Thoracic aorta (tissue), 2 donors: ENCODE measurements around the gene SYNE2. TPM values are rescaled to one million over a fixed set of nuclear protein-coding genes. Genes with fewer than 3 reads are reported as not detected.

Experiments
- ATAC-seq: fragments of 150-250 bp; one replicate; pipeline ENCODE4 v1.8.0; 2017; ENCODE audit warnings: low read depth; ENCODE audit not compliant: insufficient number of reproducible peaks, low FRiP score
- DNase-seq: peaks from one replicate; pipeline ENCODE4 v3.0.0-alpha.2; 2020; ENCODE audit warnings: low spot score
- H3K27ac ChIP-seq, 2 donors: fragments of 200-600 bp; sonication (generic); 1 replicate in 1 of 2; 2 replicates in 1 of 2; pipeline ENCODE4 v1.5.1; 2016; ENCODE audit warnings: mild to moderate bottlenecking in 2 of 2, moderate library complexity in 2 of 2
- H3K27me3 ChIP-seq: fragments of 200-600 bp; sonication (generic); replicated peaks from 2 replicates; pipeline ENCODE4 v1.6.0; 2016; ENCODE audit warnings: mild to moderate bottlenecking; ENCODE audit not compliant: insufficient read depth
- H3K36me3 ChIP-seq: fragments of 200-600 bp; sonication (generic); one replicate; pipeline ENCODE4 v1.5.1; 2016
- H3K4me1 ChIP-seq, 2 donors: fragments of 200-600 bp; sonication (generic); 1 replicate in 1 of 2; 2 replicates in 1 of 2; pipeline versions ENCODE4 v1.5.1 to v1.6.0; 2016; ENCODE audit warnings: low read depth in 2 of 2, mild to moderate bottlenecking in 1 of 2; ENCODE audit not compliant: control insufficient read depth in 1 of 2
- H3K4me3 ChIP-seq: fragments of 200-600 bp; sonication (generic); 2 replicates; pipeline ENCODE4 v1.5.1; 2016; ENCODE audit warnings: mild to moderate bottlenecking
- H3K9me3 ChIP-seq: fragments of 200-600 bp; sonication (generic); 2 replicates; pipeline ENCODE4 v1.5.1; 2016
- total RNA-seq, 2 donors: library from RNA; depleted of rRNA; stranded (reverse); fragments of >200 nt; gene quantifications; one replicate each; pipeline versions ENCODE4 v1.1.0 to v1.2.3, GENCODE V29; 2016
- TF ChIP-seq, protein P1 (sequence below): fragments of 200-600 bp; sonication (generic); IDR thresholded peaks from one replicate; pipeline ENCODE4 v1.5.1; 2019; ENCODE audit warnings: antibody characterized with exemption

SYNE2 gene
- total RNA-seq, 2 donors from 2014 or later, result 125 to 256 TPM

DNA sequence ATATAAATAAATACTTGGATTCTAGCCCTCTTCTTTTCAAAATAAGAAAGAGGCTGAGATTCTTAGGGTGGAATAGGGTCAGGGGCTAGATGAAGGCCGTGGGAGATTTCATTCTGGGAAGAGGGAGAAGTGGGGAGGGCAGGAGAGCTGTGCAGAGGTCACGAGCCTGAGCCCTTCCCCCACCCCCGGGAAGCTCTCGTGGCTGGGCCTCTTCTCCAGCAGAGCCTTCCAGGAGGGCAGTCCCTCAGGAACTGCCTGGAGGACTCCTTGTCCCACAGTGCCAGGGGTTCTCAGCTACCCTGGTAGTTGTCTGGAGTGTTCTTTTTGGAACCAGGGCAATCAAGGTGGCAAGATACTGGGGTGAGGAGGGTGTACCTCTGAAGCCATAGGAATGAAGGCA lies 347.4 kb downstream of the SYNE2 start:
- ATAC-seq (no peak), DNase-seq (no peak)
- no peak overlapping the region for H3K27ac ChIP-seq
- H3K9me3 ChIP-seq, result no peaks in the 10 kb centered on the region
- TF ChIP-seq, protein P1, sequence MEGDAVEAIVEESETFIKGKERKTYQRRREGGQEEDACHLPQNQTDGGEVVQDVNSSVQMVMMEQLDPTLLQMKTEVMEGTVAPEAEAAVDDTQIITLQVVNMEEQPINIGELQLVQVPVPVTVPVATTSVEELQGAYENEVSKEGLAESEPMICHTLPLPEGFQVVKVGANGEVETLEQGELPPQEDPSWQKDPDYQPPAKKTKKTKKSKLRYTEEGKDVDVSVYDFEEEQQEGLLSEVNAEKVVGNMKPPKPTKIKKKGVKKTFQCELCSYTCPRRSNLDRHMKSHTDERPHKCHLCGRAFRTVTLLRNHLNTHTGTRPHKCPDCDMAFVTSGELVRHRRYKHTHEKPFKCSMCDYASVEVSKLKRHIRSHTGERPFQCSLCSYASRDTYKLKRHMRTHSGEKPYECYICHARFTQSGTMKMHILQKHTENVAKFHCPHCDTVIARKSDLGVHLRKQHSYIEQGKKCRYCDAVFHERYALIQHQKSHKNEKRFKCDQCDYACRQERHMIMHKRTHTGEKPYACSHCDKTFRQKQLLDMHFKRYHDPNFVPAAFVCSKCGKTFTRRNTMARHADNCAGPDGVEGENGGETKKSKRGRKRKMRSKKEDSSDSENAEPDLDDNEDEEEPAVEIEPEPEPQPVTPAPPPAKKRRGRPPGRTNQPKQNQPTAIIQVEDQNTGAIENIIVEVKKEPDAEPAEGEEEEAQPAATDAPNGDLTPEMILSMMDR, result no peak
- H3K27me3 ChIP-seq, result no peaks in the 10 kb centered on the region
- H3K36me3 ChIP-seq, result no peaks in the 10 kb centered on the region
- H3K4me3 ChIP-seq, result no peak overlapping the region
- peaks cover 5 to 8% of the 10 kb centered on the region in 2 donors for H3K4me1 ChIP-seq

DNA sequence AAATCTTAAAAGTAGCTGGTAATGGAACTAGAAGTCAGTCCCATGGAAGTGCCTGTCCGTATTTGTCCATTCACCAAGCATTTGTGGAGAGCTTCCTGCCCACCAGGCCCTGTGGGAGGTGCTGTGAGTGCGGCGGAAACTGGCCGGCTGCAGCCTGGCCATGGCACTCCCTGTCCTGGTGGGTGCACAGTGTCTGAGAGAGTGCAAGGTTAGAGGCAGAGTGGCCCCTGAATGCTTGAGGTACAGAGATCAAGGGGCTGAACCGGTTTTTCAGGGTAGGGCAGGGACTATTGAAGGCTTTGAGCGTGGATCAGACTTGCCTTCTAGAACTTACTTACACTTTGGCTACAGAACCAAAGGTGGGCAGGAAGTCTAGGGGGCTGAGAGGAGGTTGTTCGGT lies 348.5 kb downstream of the SYNE2 start:
- H3K27ac ChIP-seq, result no peak overlapping the region
- TF ChIP-seq, protein P1, result no peak
- H3K4me1 ChIP-seq, result peaks cover 5 to 7% of the 10 kb centered on the region in 2 donors
- DNase-seq (no peak), ATAC-seq (no peak)
- H3K4me3 ChIP-seq, result no peak overlapping the region
- no peaks in the 10 kb centered on the region for H3K36me3 ChIP-seq
- H3K9me3 ChIP-seq, result no peaks in the 10 kb centered on the region
- H3K27me3 ChIP-seq, result no peaks in the 10 kb centered on the region

DNA sequence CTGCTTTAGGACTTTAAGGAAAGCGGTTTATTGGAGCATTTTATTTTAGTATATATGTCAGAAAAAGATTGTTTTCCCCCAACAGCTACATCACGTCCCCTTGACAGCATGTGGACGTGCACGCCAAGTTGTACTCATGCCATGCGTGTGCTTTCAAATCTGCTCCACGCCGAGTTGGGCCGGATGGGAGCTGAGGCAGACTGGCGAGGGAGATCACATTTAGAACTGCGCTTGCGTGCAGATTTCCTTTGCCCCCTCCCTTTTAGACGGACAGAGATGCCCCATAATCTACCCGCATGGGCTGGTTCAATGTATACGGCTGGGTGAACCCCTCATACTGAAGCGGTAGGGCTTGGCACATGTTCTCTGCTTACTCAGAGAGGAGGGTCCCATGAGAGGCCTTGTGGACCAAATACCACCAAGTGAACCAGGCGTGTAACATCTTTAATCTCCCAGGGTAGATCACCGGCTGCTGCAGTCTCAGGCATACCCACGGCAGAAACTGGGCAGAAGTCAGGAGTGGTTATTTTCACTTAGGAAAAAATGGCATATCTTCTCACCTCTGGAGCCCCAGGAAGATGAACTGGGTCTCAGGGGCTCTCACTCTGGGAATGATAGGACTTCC lies 349.2 kb downstream of the SYNE2 start:
- DNase-seq (no peak), ATAC-seq (no peak)
- Histone ChIP-seq H3K27me3 (no peaks in the 10 kb centered on the region), H3K4me3 (no peak overlapping the region), H3K4me1 (no peaks in the 10 kb centered on the region), H3K9me3 (no peaks in the 10 kb centered on the region), H3K27ac (no peak overlapping the region), H3K36me3 (no peaks in the 10 kb centered on the region)
- TF ChIP-seq, protein P1, result no peak

DNA sequence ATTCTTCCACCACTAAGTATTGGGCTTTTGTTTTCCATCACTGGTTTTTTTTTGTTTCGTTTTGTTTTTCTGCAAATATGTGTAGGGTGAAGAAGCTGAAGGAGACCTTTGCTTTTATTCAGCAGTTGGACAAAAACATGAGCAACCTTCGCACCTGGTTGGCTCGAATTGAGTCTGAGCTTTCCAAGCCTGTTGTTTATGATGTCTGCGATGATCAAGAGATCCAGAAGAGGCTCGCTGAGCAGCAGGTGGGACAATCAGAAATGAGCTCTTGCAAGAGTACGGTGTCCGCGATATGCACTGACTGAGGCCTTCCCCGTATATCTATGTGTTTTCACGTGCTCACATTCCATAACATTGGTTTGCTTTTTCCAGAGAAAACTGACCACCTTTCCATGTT lies 349.9 kb downstream of the SYNE2 start:
- TF ChIP-seq, protein P1, result no peak
- ATAC-seq, result no peak

DNA sequence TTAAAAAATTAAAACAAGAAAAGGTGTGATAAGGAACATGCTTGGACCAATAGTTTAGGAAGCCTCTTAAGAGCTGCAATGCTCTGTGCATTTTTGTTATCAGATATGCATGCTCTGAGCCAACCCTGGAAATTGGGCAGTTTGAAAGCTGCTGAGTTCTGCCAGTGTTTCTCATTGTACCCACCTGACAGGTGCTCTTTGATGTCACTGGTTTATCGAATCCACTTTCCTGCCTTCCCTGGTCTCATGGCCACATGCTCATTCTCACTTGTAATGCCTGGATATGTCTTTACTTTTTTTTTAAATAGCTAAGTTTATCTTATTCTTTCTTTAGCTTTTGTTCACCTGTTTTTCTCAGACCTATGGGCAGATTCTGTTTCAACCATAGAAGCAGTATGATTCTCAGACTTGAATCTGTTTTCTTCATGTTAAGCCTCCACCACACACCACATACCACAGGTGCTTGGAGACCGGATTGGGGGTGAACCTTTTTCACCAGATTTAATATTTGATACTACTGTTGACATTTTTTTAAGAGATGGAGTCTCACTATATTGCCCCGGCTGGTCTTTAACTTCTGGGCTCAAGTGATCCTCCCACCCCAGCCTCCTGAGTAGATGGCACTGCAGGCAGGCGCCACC lies 350.7 kb downstream of the SYNE2 start:
- Histone ChIP-seq H3K4me1 (no peaks in the 10 kb centered on the region), H3K27me3 (no peaks in the 10 kb centered on the region), H3K36me3 (peaks cover 3% of the 10 kb centered on the region), H3K27ac (no peak overlapping the region), H3K9me3 (no peaks in the 10 kb centered on the region), H3K4me3 (no peak overlapping the region)
- ATAC-seq (no peak), DNase-seq (no peak)
- TF ChIP-seq, protein P1, result no peak

More for the DNA sequence above, 349.9 kb downstream of the SYNE2 start:
- Histone ChIP-seq H3K9me3 (no peaks in the 10 kb centered on the region), H3K27me3 (no peaks in the 10 kb centered on the region), H3K36me3 (no peaks in the 10 kb centered on the region), H3K4me1 (no peaks in the 10 kb centered on the region), H3K4me3 (no peak overlapping the region), H3K27ac (no peak overlapping the region)
- DNase-seq, result no peak
